KG1 (cell line): ENCODE data around the gene ANO2.
"Not testable (repeated sequence)": the region's sequence is repeated elsewhere in the genome, so short reads cannot be mapped to it uniquely, and the experiment has no call there.

Source experiments
- DNase-seq: peaks from one replicate; lab custom pipeline; 2025; lab: John Stamatoyannopoulos, UW

ANO2 gene

GRCh38 chr12:5887819-5888218 lies 57.2 kb downstream of the ANO2 start:
- not testable (repeated sequence) for DNase-seq

GRCh38 chr12:5884866-5885265 lies 60.2 kb downstream of the ANO2 start:
- no peak for DNase-seq

GRCh38 chr12:5884285-5884684 lies 60.8 kb downstream of the ANO2 start:
- no peak for DNase-seq

- DNase-seq: no peak
Observed at GRCh38 chr12:5882511-5883190, 62.4 kb downstream of the ANO2 start.

- no peak for DNase-seq
Observed at GRCh38 chr12:5881666-5882065, 63.4 kb downstream of the ANO2 start.

GRCh38 chr12:5881101-5881606 lies 63.9 kb downstream of the ANO2 start:
- DNase-seq: no peak

GRCh38 chr12:5875851-5876250 lies 69.2 kb downstream of the ANO2 start:
- no peak for DNase-seq

GRCh38 chr12:5874514-5874913 lies 70.5 kb downstream of the ANO2 start:
- DNase-seq: no peak

GRCh38 chr12:5873281-5873919 lies 71.7 kb downstream of the ANO2 start:
- no peak for DNase-seq

- no peak for DNase-seq
Observed at GRCh38 chr12:5872745-5873144, 72.3 kb downstream of the ANO2 start.

GRCh38 chr12:5871741-5872140 lies 73.3 kb downstream of the ANO2 start:
- no peak for DNase-seq

- no peak for DNase-seq
Observed at GRCh38 chr12:5870183-5870582, 74.9 kb downstream of the ANO2 start.

GRCh38 chr12:5868625-5869295 lies 76.3 kb downstream of the ANO2 start:
- DNase-seq: no peak

- DNase-seq: no peak
Observed at GRCh38 chr12:5865397-5865796, 79.7 kb downstream of the ANO2 start.

GRCh38 chr12:5864972-5865371 lies 80.1 kb downstream of the ANO2 start:
- DNase-seq: no peak

- no peak for DNase-seq
Observed at GRCh38 chr12:5864301-5864700, 80.8 kb downstream of the ANO2 start.

- DNase-seq: no peak
Observed at GRCh38 chr12:5861416-5861815, 83.6 kb downstream of the ANO2 start.

- no peak for DNase-seq
Observed at GRCh38 chr12:5856692-5857091, 88.4 kb downstream of the ANO2 start.

- DNase-seq: no peak
Observed at GRCh38 chr12:5846950-5847349, 98.1 kb downstream of the ANO2 start.

GRCh38 chr12:5840944-5841343 lies 104.1 kb downstream of the ANO2 start:
- no peak for DNase-seq

- DNase-seq: no peak
Observed at GRCh38 chr12:5830111-5830510, 114.9 kb downstream of the ANO2 start.

GRCh38 chr12:5827591-5827990 lies 117.5 kb downstream of the ANO2 start:
- no peak for DNase-seq

GRCh38 chr12:5825761-5826160 lies 119.3 kb downstream of the ANO2 start:
- DNase-seq: not testable (repeated sequence)
